ENCODE results near the gene MYO16.

Gene MYO16

DNA sequence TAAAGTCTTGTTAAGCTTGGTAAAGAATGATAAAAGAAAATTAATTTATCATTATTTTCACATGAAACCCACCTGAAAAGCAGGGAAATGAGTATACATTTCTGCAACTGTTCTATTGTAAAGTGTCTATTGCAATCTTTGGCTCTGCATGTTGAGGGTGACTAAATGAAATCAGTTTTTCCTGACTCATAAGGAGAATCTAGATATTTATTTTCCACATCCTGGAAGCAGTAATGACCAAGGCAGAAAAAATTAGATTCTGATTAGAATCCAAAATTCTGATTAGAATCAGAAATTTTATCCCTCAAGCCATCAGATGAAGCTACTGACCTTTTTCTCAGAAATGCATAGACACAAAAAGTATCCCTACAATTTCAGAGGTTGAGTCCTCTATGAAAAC lies 178.4 kb downstream of the MYO16 start:
- TF ChIP-seq, protein P1, sequence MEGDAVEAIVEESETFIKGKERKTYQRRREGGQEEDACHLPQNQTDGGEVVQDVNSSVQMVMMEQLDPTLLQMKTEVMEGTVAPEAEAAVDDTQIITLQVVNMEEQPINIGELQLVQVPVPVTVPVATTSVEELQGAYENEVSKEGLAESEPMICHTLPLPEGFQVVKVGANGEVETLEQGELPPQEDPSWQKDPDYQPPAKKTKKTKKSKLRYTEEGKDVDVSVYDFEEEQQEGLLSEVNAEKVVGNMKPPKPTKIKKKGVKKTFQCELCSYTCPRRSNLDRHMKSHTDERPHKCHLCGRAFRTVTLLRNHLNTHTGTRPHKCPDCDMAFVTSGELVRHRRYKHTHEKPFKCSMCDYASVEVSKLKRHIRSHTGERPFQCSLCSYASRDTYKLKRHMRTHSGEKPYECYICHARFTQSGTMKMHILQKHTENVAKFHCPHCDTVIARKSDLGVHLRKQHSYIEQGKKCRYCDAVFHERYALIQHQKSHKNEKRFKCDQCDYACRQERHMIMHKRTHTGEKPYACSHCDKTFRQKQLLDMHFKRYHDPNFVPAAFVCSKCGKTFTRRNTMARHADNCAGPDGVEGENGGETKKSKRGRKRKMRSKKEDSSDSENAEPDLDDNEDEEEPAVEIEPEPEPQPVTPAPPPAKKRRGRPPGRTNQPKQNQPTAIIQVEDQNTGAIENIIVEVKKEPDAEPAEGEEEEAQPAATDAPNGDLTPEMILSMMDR (conservative IDR thresholded peaks at IDR 0.05; ENCODE audit: low read depth, low read length): no peak
- H3K4me3 ChIP-seq (ENCODE audit: low read depth, low read length): no peak overlapping the region
- DNase-seq (ENCODE audit: low read depth): no peak

DNA sequence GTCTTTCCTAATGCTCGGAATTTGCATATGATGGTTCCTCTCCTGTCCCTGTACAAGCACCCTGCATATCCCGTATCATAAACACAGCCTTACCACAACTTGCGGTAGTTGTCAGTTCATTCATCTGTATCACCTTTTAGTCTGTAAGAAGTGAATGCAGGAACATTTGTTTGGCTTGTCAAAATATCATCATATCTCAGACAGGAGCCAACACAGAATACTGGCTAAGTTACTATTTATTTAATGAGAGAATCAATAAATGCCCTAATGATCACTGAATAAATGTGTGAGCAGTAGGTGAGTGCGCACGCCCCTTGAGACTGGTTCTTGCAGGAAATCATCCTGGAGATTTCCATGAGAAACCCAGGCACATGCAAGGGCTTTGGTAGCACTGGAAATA lies 182.8 kb downstream of the MYO16 start:
- H3K4me3 ChIP-seq (ENCODE audit: low read depth, low read length): no peak overlapping the region
- no peak for DNase-seq (ENCODE audit: low read depth)
- TF ChIP-seq, protein P1 (conservative IDR thresholded peaks at IDR 0.05; ENCODE audit: low read depth, low read length): no peak

DNA sequence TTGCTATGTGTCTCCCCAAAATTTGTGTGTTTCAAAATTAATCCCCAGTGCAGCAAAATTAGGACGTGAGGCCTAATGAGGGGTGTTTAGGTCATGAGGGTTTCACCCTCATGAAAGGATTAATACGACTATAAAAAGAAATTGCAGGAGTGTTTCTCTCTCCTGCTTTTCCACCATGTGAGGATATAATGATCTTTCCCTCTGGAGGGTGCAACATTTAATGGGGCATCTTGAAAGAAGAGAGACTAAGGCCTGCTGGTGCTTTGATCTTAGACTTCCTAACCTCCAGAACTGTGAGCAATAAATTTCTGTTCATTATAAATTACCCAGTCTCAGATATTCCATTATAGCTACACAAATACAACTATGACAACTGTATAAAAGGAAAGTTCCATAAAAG lies 183.2 kb downstream of the MYO16 start:
- no peak for DNase-seq (ENCODE audit: low read depth)
- TF ChIP-seq, protein P1 (conservative IDR thresholded peaks at IDR 0.05; ENCODE audit: low read depth, low read length): no peak
- H3K4me3 ChIP-seq (ENCODE audit: low read depth, low read length): no peak overlapping the region

DNA sequence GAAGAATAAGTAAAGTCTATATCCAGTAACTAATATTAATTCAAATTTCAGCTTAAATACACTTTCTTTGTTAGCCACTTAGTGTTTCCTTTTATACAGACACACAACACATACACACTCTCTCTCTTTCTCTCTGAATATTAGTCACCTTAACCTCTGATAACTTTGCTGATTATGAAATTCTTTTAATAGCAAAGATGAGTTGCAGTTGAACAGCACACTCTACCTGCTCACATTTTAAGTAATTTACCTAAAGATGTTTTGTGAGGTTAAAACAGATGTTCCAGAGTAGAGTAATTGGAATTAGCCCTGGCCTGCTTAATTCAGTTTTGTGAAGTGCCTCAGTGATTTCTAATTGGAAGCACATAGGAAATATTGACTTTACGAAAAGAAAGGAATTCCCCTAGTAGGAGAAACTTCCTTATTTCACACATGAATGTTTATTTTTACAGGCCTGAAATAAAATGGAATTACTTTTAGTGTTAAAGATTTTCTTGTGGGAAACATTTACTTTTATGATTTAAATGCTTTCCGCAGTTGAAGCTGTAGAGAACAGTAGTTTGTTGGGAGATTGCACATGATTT lies 184.3 kb downstream of the MYO16 start:
- no peak overlapping the region for H3K4me3 ChIP-seq (ENCODE audit: low read depth, low read length)
- DNase-seq (ENCODE audit: low read depth): no peak
- TF ChIP-seq, protein P1 (conservative IDR thresholded peaks at IDR 0.05; ENCODE audit: low read depth, low read length): no peak

DNA sequence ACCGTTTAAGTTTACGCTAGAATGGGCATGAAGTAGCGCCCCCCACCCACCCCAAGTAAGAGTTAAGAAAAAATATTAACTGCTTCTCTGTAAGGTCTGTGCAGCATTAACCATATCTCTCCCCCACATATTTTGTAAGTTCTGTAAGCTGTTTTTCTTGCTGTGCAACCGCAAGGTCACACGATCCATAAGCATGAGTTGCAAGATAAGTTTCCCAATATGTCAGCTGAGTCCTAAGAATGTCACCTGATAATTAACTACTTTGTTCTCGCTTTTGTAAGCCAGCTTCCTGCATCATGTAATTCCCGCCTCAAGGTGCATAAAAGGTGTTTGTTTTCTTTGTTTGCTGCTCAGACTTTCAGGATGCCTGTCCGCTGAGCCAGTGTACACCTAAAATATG lies 187.0 kb downstream of the MYO16 start:
- no peak overlapping the region for H3K4me3 ChIP-seq (ENCODE audit: low read depth, low read length)
- DNase-seq (ENCODE audit: low read depth): peak; percentile 53
- TF ChIP-seq, protein P1 (conservative IDR thresholded peaks at IDR 0.05; ENCODE audit: low read depth, low read length): no peak

DNA sequence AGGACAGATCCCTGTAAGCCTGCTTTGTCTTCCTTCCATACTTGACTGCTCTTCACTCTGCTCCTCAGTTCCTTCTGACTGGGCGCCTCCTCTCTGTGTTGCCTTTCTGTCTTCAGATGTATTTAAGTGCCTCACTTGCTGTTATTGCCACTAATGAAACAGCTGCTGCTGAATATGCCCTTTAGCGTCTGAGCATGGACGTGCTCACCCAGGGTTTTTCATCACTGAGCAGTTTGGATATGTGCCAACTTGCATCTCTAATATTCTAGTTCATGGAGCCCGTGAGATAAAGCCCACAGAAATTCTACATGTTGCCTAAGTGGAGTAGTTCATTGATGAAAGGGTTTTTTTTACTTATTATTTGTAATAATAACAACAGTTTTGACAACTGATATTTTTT lies 198.2 kb downstream of the MYO16 start:
- DNase-seq (ENCODE audit: low read depth): peak; percentile 24
- H3K4me3 ChIP-seq (ENCODE audit: low read depth, low read length): no peak overlapping the region
- TF ChIP-seq, protein P1 (conservative IDR thresholded peaks at IDR 0.05; ENCODE audit: low read depth, low read length): no peak

DNA sequence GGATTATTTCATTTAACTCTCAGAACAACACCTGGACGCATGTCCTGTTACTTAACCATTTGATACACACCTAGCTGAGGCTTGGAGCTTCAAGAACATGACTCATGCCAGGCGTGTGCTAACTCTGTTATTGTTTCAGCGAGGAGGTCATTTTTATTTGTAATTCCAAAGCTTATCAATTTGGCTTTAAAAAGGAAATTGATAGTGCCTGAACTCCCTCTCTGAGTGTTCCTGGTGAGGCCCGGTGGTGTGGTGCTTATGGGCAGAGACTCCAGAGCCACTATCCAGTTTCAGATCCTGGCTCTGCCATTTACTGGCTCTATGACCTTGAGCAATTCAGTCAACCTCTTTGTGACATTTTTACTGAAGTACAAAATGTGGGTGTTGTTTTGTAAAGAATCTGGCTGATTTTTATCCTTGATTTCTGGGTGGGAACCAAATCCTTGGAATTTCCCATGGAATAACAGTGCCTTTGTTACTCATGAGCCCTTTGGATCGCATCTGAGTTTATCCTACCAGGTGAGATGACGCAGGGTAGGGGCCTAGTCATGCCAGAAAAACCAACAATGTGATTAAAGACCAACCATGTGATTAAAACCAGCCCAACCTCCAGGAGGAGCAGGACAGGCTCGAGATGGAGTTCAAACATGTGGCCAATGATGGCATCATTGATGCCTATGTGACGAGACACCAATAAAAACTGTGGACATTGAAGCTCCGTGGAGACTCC lies 198.8 kb downstream of the MYO16 start:
- no peak overlapping the region for H3K4me3 ChIP-seq (ENCODE audit: low read depth, low read length)
- TF ChIP-seq, protein P1 (conservative IDR thresholded peaks at IDR 0.05; ENCODE audit: low read depth, low read length): no peak
- no peak for DNase-seq (ENCODE audit: low read depth)
